Esophagus muscularis mucosa (tissue), 3 donors: ENCODE data around the gene YEATS2.

Experiments
- CTCF ChIP-seq, 3 experiments: fragments of 200-600 bp in 2 of 3; fragments of 450-650 bp in 1 of 3; sonication (generic) in 2 of 3; IDR thresholded peaks; one replicate each; pipeline ENCODE4 v1.5.1; 2017 to 2019; ENCODE audit warnings: antibody characterized with exemption in 3 of 3, mild to moderate bottlenecking in 2 of 3, moderate library complexity in 1 of 3
- POLR2AphosphoS5 ChIP-seq, 2 donors: sonication (generic); formaldehyde crosslinking; IDR thresholded peaks; one replicate each; pipeline ENCODE4 v1.6.1; 2017; ENCODE audit warnings: antibody characterized with exemption in 2 of 2

GRCh38 chr3:183818706-183819624, 121.4 kb downstream of the YEATS2 start:
- TF ChIP-seq CTCF (IDR thresholded peaks at IDR 0.05) (no peak), POLR2AphosphoS5 (IDR thresholded peaks at IDR 0.05) (no peak)
